KBM-7 (cell line): ENCODE data around the gene AFDN.

Experiments used
- DNase-seq: peaks from one replicate; pipeline ENCODE4 v3.0.0-alpha.2; 2015
- in situ Hi-C: fragments of 300-500 bp; cut with MboI; formaldehyde crosslinking; loops from 2 replicates; pipeline ENCODE4 v1.14.3; 2020; ENCODE audit warnings: low sequenced_read_pairs, low pct_unique_long_range_greater_than_20kb, mixed read lengths

Gene AFDN

GRCh38 chr6:167795321-167795811 lies 31.3 kb upstream of the AFDN start:
- in situ Hi-C loops = no loop called here
- no peak for DNase-seq

- in situ Hi-C loops = no loop called here
- DNase-seq = no peak
These were observed 30.9 kb upstream of the AFDN start for GRCh38 chr6:167795874-167796191.

GRCh38 chr6:167796192-167796981 lies 30.3 kb upstream of the AFDN start:
- no peak for DNase-seq
- in situ Hi-C loops = no loop called here

GRCh38 chr6:167797011-167797471 lies 29.7 kb upstream of the AFDN start:
- in situ Hi-C loops = no loop called here
- DNase-seq = no peak

GRCh38 chr6:167797476-167798265 lies 29.0 kb upstream of the AFDN start:
- in situ Hi-C loops = no loop called here
- DNase-seq = no peak

- in situ Hi-C loops = no loop called here
- no peak for DNase-seq
These were observed 28.3 kb upstream of the AFDN start for GRCh38 chr6:167798453-167798852.

GRCh38 chr6:167799033-167799821 lies 27.5 kb upstream of the AFDN start:
- in situ Hi-C loops = no loop called here
- DNase-seq = no peak

- in situ Hi-C loops = no loop called here
These were observed 26.2 kb upstream of the AFDN start for GRCh38 chr6:167800549-167800948.

GRCh38 chr6:167801263-167801662 lies 25.4 kb upstream of the AFDN start:
- in situ Hi-C loops = no loop called here
- DNase-seq = no peak

More at GRCh38 chr6:167800549-167800948, 26.2 kb upstream of the AFDN start:
- DNase-seq = no peak

GRCh38 chr6:167802339-167802738 lies 24.4 kb upstream of the AFDN start:
- no peak for DNase-seq
- in situ Hi-C loops = no loop called here

GRCh38 chr6:167803816-167804215 lies 22.9 kb upstream of the AFDN start:
- no peak for DNase-seq
- in situ Hi-C loops = no loop called here

- DNase-seq = no peak
- in situ Hi-C loops = no loop called here
These were observed 22.3 kb upstream of the AFDN start for GRCh38 chr6:167804281-167805013.

GRCh38 chr6:167805349-167806060 lies 21.2 kb upstream of the AFDN start:
- in situ Hi-C loops = no loop called here

GRCh38 chr6:167806061-167806700 lies 20.5 kb upstream of the AFDN start:
- DNase-seq = no peak
- in situ Hi-C loops = no loop called here

More at GRCh38 chr6:167805349-167806060, 21.2 kb upstream of the AFDN start:
- DNase-seq = no peak

GRCh38 chr6:167807200-167807599 lies 19.5 kb upstream of the AFDN start:
- in situ Hi-C loops = no loop called here

GRCh38 chr6:167807756-167808155 lies 19.0 kb upstream of the AFDN start:
- in situ Hi-C loops = no loop called here

More at GRCh38 chr6:167807200-167807599, 19.5 kb upstream of the AFDN start:
- DNase-seq = no peak

GRCh38 chr6:167811040-167811439 lies 15.7 kb upstream of the AFDN start:
- no peak for DNase-seq
- in situ Hi-C loops = no loop called here

More at GRCh38 chr6:167807756-167808155, 19.0 kb upstream of the AFDN start:
- no peak for DNase-seq
